ENCODE results near the gene ASCC1.

- TF ChIP-seq CTCF (IDR thresholded peaks at IDR 0.05; ENCODE audit: insufficient read depth, low read depth, low read length) (no peak), EZH2 (IDR thresholded peaks at IDR 0.05; ENCODE audit: insufficient read depth, low read length) (no peak)
Observed at GRCh38 chr10:72092987-72093386, 123.1 kb downstream of the ASCC1 start.
